ENCODE results near the gene LRRC37A2.
"Not testable (repeated sequence)": the region's sequence is repeated elsewhere in the genome, so short reads cannot be mapped to it uniquely, and the experiment has no call there.

Gene LRRC37A2

DNA sequence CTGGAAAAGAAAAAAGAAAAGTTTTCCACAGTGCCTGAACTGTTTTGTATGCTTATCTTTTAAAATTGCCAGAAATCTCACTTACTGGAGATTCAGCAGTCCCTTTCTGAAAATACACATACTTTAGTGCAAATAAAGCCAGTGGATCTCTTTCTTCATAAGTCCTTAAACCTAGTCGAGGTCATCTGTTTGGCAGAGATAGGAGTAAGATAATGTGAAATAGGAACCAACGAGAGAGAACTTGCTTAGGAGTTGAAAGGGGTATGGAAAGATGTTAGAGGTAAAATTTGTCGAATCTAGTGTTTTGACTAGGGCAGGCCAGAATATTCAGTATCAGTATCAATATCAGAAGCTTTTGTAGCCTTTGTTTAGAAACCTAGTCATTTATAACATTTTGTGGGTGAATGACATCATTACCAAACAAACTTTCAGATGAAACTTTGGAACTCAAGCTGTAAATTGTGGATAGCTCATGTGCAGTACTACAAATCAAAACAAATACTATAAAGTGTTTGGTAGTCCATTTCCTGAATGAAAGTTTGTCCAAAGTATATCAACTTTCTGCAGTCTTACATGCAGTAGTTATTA lies 86.2 kb downstream of the LRRC37A2 start:
- ATAC-seq: not testable (repeated sequence)

DNA sequence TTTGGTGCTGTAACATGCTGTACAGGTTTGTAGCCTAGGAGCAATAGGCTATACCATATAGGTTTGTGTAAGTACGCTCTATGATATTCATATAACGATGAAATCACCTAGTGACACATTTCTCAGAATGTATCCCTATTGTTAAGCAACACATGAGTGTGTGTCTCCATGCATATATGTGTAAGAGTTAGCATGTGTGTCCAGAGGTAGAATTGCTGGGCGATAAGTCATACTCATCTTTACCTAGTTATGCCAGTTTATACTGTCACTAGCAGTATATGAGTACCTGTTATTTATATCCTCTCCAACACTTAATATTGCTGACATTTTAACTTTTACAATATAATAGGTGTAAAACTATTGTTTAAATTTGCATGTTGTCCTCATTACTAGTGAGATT lies 88.5 kb downstream of the LRRC37A2 start:
- not testable (repeated sequence) for ATAC-seq

DNA sequence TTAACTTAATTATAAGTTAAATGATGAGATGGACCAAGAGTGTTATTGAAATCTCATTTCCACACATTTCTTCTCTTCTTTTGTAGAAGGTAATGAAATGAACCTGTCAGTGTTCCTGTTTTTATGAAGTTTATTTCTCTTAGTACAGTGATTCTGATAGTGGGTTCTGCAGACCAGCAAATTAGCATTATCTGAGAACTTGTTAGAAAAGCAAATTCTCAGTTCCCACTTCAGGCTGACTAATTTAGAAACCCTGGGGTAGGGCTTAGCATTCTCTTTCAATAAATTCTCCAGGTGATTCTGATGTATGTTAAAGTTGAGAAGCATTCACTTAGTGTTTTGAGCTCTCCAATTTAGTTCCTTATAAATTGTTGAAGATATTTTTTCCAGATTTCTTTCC lies 90.9 kb downstream of the LRRC37A2 start:
- ATAC-seq: not testable (repeated sequence)

All from SK-N-SH treated with all-trans-retinoic acid at 6 μM for 48 hours (cell line).